K562 (cell line): Measurements from ENCODE around the gene LRRC27. TPM values are rescaled to one million over a fixed set of nuclear protein-coding genes. Genes with fewer than 3 reads are reported as not detected.

Source experiments
- ATAC-seq: fragments of 200-7000 bp; cut with Tn5 transposase; 3 replicates; pipeline ENCODE4 v1.9.1; 2020; ENCODE audit warnings: moderate library complexity
- BruUV-seq: library from RNA; stranded (reverse); fragments of 400-500 nt; replicated peaks from 2 replicates; lab custom pipeline; 2021; lab: Mats Ljungman, UMichigan
- CTCF ChIA-PET: fragments of 300-600 bp; formaldehyde crosslinking; extraction: SDS; loops from one replicate; lab custom pipeline; 2021; ENCODE audit warnings: low intra/inter-chr PET ratio; lab: Yijun Ruan, JAX
- POLR2A ChIA-PET: fragments of 300-600, 350-650 bp; sonication (Branson Sonifier 250); formaldehyde crosslinking; extraction: SDS; loops from one replicate; lab custom pipeline; 2021; ENCODE audit warnings: antibody characterized with exemption, inconsistent platforms; lab: Yijun Ruan, JAX
- DNase-seq, 4 experiments: peaks; one replicate each; pipeline versions ENCODE4 v3.0.0 to v3.0.0-alpha.2; 2011 to 2018; ENCODE audit warnings: low spot score in 3 of 4, mixed read lengths in 3 of 4; ENCODE audit errors: extremely low read depth in 1 of 4
- FAIRE-seq: peaks from 2 replicates; lab custom pipeline; 2011; peaks lifted over from hg19 to GRCh38; lab: Jason Lieb, UNC
- H2AFZ ChIP-seq: 2 replicates; pipeline ENCODE4 v1.6.0; 2011; ENCODE audit warnings: low read depth, low read length, control low read depth, inconsistent platforms
- H3K27ac ChIP-seq: fragments of 200-600 bp; 3 replicates; pipeline ENCODE4 v1.8.0; 2011; ENCODE audit warnings: low read depth, mild to moderate bottlenecking, control low read depth, inconsistent platforms, low read length, moderate library complexity, mixed read lengths; ENCODE audit errors: extremely low read depth
- H3K27me3 ChIP-seq, 2 experiments: fragments of 300-600 bp in 1 of 2; 2 replicates in 1 of 2; 3 replicates in 1 of 2; pipeline versions ENCODE4 v1.6.0 to v1.8.0; 2011; ENCODE audit warnings: inconsistent platforms in 2 of 2, low read length in 2 of 2, mild to moderate bottlenecking in 1 of 2, mixed read lengths in 1 of 2, moderate library complexity in 1 of 2; ENCODE audit not compliant: control insufficient read depth in 2 of 2, insufficient read depth in 2 of 2
- H3K36me3 ChIP-seq: fragments of 300-600 bp; 3 replicates; pipeline ENCODE4 v1.8.0; 2011; ENCODE audit warnings: mild to moderate bottlenecking, low read length, inconsistent platforms; ENCODE audit not compliant: control insufficient read depth, insufficient read depth
- H3K4me1 ChIP-seq, 2 experiments: fragments of 200-600 bp in 1 of 2; replicated peaks in 1 of 2; 2 replicates in 1 of 2; 3 replicates in 1 of 2; pipeline versions ENCODE4 v1.5.1 to v1.8.0; 2011; ENCODE audit warnings: inconsistent platforms in 2 of 2, low read length in 2 of 2, mild to moderate bottlenecking in 1 of 2, mixed read lengths in 1 of 2, moderate library complexity in 1 of 2; ENCODE audit not compliant: control insufficient read depth in 2 of 2, insufficient read depth in 2 of 2
- H3K4me2 ChIP-seq: 2 replicates; pipeline ENCODE4 v1.6.1; 2011; ENCODE audit warnings: low read length, control low read depth, inconsistent platforms, mixed read lengths; ENCODE audit not compliant: insufficient read depth
- H3K4me3 ChIP-seq: fragments of 200-600 bp; sonication (generic), shearing (Covaris generic); 2 replicates; pipeline ENCODE4 v1.5.1; 2016; ENCODE audit warnings: control low read depth, inconsistent platforms
- H3K79me2 ChIP-seq: fragments of 200-600 bp; 3 replicates; pipeline ENCODE4 v1.8.0; 2011; ENCODE audit warnings: low read length, inconsistent platforms; ENCODE audit not compliant: control insufficient read depth, insufficient read depth
- H3K9ac ChIP-seq, 2 experiments: 2 replicates each; pipeline versions ENCODE4 v1.6.0 to v1.6.1; 2011; ENCODE audit warnings: low read depth in 2 of 2, low read length in 2 of 2, control low read depth in 1 of 2, inconsistent platforms in 1 of 2, mild to moderate bottlenecking in 1 of 2, mixed read lengths in 1 of 2; ENCODE audit not compliant: insufficient read depth in 1 of 2
- H3K9me1 ChIP-seq: one replicate; pipeline ENCODE4 v1.6.0; 2011; ENCODE audit warnings: inconsistent platforms, mild to moderate bottlenecking, low read length, moderate library complexity; ENCODE audit not compliant: control insufficient read depth, insufficient read depth
- H3K9me3 ChIP-seq: replicated peaks from 2 replicates; pipeline ENCODE4 v1.5.1; 2011; ENCODE audit warnings: low read depth, low read length, inconsistent platforms; ENCODE audit not compliant: control insufficient read depth, insufficient read depth
- H4K20me1 ChIP-seq: replicated peaks from 2 replicates; pipeline ENCODE4 v1.6.1; 2011; ENCODE audit warnings: low read length, inconsistent platforms, mixed read lengths; ENCODE audit not compliant: control insufficient read depth, insufficient read depth
- CREM ChIP-seq: IDR thresholded peaks from 2 replicates; pipeline ENCODE4 v1.6.1; 2014; ENCODE audit warnings: antibody characterized with exemption, low read depth
- NFATC3 ChIP-seq: fragments of 450-650 bp; IDR thresholded peaks from 2 replicates; pipeline ENCODE4 v1.6.1; 2017; ENCODE audit warnings: mild to moderate bottlenecking
- PCBP1 ChIP-seq: fragments of 200-400 bp; formaldehyde crosslinking; IDR thresholded peaks from 2 replicates; pipeline ENCODE4 v1.6.1; 2018; ENCODE audit warnings: mild to moderate bottlenecking, low read depth, low read length; ENCODE audit not compliant: poor library complexity, severe bottlenecking
- RFX5 ChIP-seq: IDR thresholded peaks from 2 replicates; pipeline ENCODE4 v1.6.1; 2011; ENCODE audit warnings: low read depth, mild to moderate bottlenecking, improper control_type of control experiment, low read length
- WGBS: fragments of 100-300 bp; shearing (Covaris generic); methylation state at CpG from one replicate; pipeline ENCODE4 v1.1.6; 2016; ENCODE audit warnings: low coverage, mixed read lengths; ENCODE audit not compliant: insufficient coverage; ENCODE audit errors: missing lambda C conversion rate; 5-methylcytosine and 5-hydroxymethylcytosine counted together
- in situ Hi-C: fragments of 300-500 bp; cut with MboI; formaldehyde crosslinking; loops from 4 replicates; pipeline ENCODE4 v1.15.0; 2018; ENCODE audit warnings: inconsistent platforms, mixed read lengths
- intact Hi-C: fragments of 100-400 bp; cut with micrococcal nuclease; formaldehyde crosslinking; loops from 2 replicates; pipeline ENCODE4 v1.14.2; 2022
- polyA plus RNA-seq, 8 experiments: library from polyadenylated mRNA; depleted of rRNA in 4 of 8; stranded (reverse) in 5 of 8; unstranded in 3 of 8; fragments of >200 nt; fragmentation: Nextera tagmentation in 2 of 8; fragmentation: Illumina TruSeq in 1 of 8; extraction: Ambion mirVana in 2 of 8; extraction: Trizol in 1 of 8; gene quantifications; 2 replicates each; pipeline versions ENCODE4 v1.2.1 to v1.2.3, GENCODE V29; 2011 to 2014; ENCODE audit warnings: inconsistent platforms in 1 of 8, missing spikeins in 1 of 8
- total RNA-seq, 7 experiments: library from RNA; depleted of rRNA in 6 of 7; stranded (reverse); fragments of >200 nt in 6 of 7; fragmentation: Illumina TruSeq in 2 of 7; extraction: Trizol in 2 of 7; gene quantifications; 2 replicates each; pipeline versions ENCODE4 v1.2.1 to v1.2.3, GENCODE V29; 2011 to 2021; ENCODE audit warnings: low replicate concordance in 1 of 7

The LRRC27 gene
- total and polyA plus RNA-seq, 9 of the 15 experiments (the other 6 are each of a cell fraction or from before 2014, with no cell fraction given): 0.10 to 2.7 (median 1.4) TPM

GRCh38 chr10:132391676-132392020 is 59.7 kb downstream of the LRRC27 start (continued):
- no peak for TF ChIP-seq RFX5

GRCh38 chr10:132392184-132392800 is 60.3 kb downstream of the LRRC27 start:
- H3K9ac ChIP-seq: no peak overlapping the region
- DNase-seq (no peak), FAIRE-seq (no peak), ATAC-seq (no peak)
- H3K9me1 ChIP-seq: no peaks in the 10 kb centered on the region
- no peaks in the 10 kb centered on the region for H4K20me1 ChIP-seq
- CTCF ChIA-PET: no interaction called here
- POLR2A ChIA-PET: no interaction called here
- BruUV-seq: no TSS peak
- H3K4me3 ChIP-seq: no peak overlapping the region
- no peaks in the 10 kb centered on the region for H3K27me3 ChIP-seq
- in situ Hi-C loops (loop anchor here (5.0 kb wide), 1 partner anchor 60 kb away; no protein-coding TSS in a partner anchor), intact Hi-C loops (loop anchor here (5.0 kb wide), 1 partner anchor 245 kb away; no protein-coding TSS in a partner anchor)
- TF ChIP-seq CREM: no peak
- no peak for TF ChIP-seq PCBP1
- TF ChIP-seq NFATC3: no peak
- no peaks in the 10 kb centered on the region for H3K9me3 ChIP-seq
- H3K79me2 ChIP-seq: no peaks in the 10 kb centered on the region
- peaks cover 0 to 48% of the 10 kb centered on the region in 2 experiments; a peak in 2 of 5 replicates for H3K4me1 ChIP-seq
- no peak overlapping the region for H3K27ac ChIP-seq
- no peak overlapping the region for H2AFZ ChIP-seq
- H3K4me2 ChIP-seq: no peak overlapping the region
- WGBS: 0% methylated on average over 1 of the region's 2 CpGs
- no peaks in the 10 kb centered on the region for H3K36me3 ChIP-seq
